AG09319 (cell line): ENCODE data around the gene AP5B1.

Source experiments
- DNase-seq: peaks from one replicate; pipeline ENCODE4 v3.0.0-alpha.2; 2010; ENCODE audit warnings: low read depth; ENCODE audit errors: extremely low read depth
- CTCF ChIP-seq: IDR thresholded peaks from 2 replicates; pipeline ENCODE4 v1.5.1; 2011; ENCODE audit warnings: low read depth, mild to moderate bottlenecking, inconsistent platforms, low read length, moderate library complexity

AP5B1 gene

GRCh38 chr11:65788821-65789220 lies 8.0 kb upstream of the AP5B1 start:
- TF ChIP-seq CTCF, result no peak
- no peak for DNase-seq

GRCh38 chr11:65787649-65788622 lies 7.2 kb upstream of the AP5B1 start:
- DNase-seq, result no peak
- no peak for TF ChIP-seq CTCF

- DNase-seq, result no peak
- no peak for TF ChIP-seq CTCF
Measured at GRCh38 chr11:65786786-65787636, 6.2 kb upstream of the AP5B1 start, which contains the start of gene OVOL1. TSS of gene OVOL1 (plus strand) at chr11:65787063. CDS start at chr11:65787374, 311 bp downstream.

GRCh38 chr11:65786008-65786785 lies 5.4 kb upstream of the AP5B1 start:
- DNase-seq, result no peak
- TF ChIP-seq CTCF, result no peak

GRCh38 chr11:65785319-65786007 lies 4.7 kb upstream of the AP5B1 start:
- no peak for TF ChIP-seq CTCF
- DNase-seq, result no peak

- DNase-seq, result no peak
- TF ChIP-seq CTCF, result no peak
Measured at GRCh38 chr11:65782816-65783228, 2.0 kb upstream of the AP5B1 start.
